RCC 7860 (cell line): ENCODE data around the gene CNPY4.
"Not testable (repeated sequence)": the region's sequence is repeated elsewhere in the genome, so short reads cannot be mapped to it uniquely, and the experiment has no call there.

Experiments used
- DNase-seq: peaks from one replicate; pipeline ENCODE4 v3.0.0-alpha.2; 2015; ENCODE audit warnings: low spot score
- FAIRE-seq: peaks from 2 replicates; lab custom pipeline; 2012; peaks lifted over from hg19 to GRCh38; lab: Jason Lieb, UNC

CNPY4 gene

GRCh38 chr7:100111914-100112313 is 7.5 kb upstream of the CNPY4 start:
- FAIRE-seq: no peak
- no peak for DNase-seq

- FAIRE-seq (no peak), DNase-seq (no peak)
Measured at GRCh38 chr7:100115026-100115425, 4.4 kb upstream of the CNPY4 start.

GRCh38 chr7:100118388-100119071 is 904 bp upstream of the CNPY4 start:
- DNase-seq: peak; percentile 34
- FAIRE-seq: no peak

GRCh38 chr7:100119970-100120732 is 717 bp downstream of the CNPY4 start:
- FAIRE-seq: no peak
- DNase-seq: peak; percentile 16

- DNase-seq (no peak), FAIRE-seq (no peak)
Measured at GRCh38 chr7:100120733-100121036, 1.3 kb downstream of the CNPY4 start.

GRCh38 chr7:100122067-100122466 is 2.6 kb downstream of the CNPY4 start:
- FAIRE-seq: no peak

GRCh38 chr7:100122568-100122967 is 3.1 kb downstream of the CNPY4 start:
- FAIRE-seq (no peak), DNase-seq (no peak)

More at GRCh38 chr7:100122067-100122466, 2.6 kb downstream of the CNPY4 start:
- DNase-seq: no peak

- no peak for DNase-seq
- FAIRE-seq: no peak
Measured at GRCh38 chr7:100124301-100125230, 5.1 kb downstream of the CNPY4 start.

GRCh38 chr7:100126239-100126930 is 7.0 kb downstream of the CNPY4 start:
- DNase-seq: no peak
- no peak for FAIRE-seq

GRCh38 chr7:100126931-100127865 is 7.8 kb downstream of the CNPY4 start, which contains the start of gene MBLAC1:
MBLAC1 (plus strand) TSS chr7:100126967; CDS start chr7:100127396, 429 bp downstream.
- DNase-seq (peak; percentile 86), FAIRE-seq (no peak)

- FAIRE-seq (no peak), DNase-seq (no peak)
Measured at GRCh38 chr7:100127866-100128636, 8.6 kb downstream of the CNPY4 start.

- no peak for DNase-seq
- no peak for FAIRE-seq
Measured at GRCh38 chr7:100128637-100128963, 9.2 kb downstream of the CNPY4 start.

GRCh38 chr7:100130220-100130607 is 10.8 kb downstream of the CNPY4 start:
- FAIRE-seq, DNase-seq: not testable (repeated sequence)

- DNase-seq: peak; percentile 26
- FAIRE-seq: peak; percentile 16
Measured at GRCh38 chr7:100130608-100131453, 11.4 kb downstream of the CNPY4 start.

- no peak for DNase-seq
- FAIRE-seq: no peak
Measured at GRCh38 chr7:100132126-100132525, 12.7 kb downstream of the CNPY4 start.

- DNase-seq (peak; percentile 55), FAIRE-seq (no peak)
Measured at GRCh38 chr7:100132697-100133151, 13.3 kb downstream of the CNPY4 start.

- DNase-seq (no peak), FAIRE-seq (no peak)
Measured at GRCh38 chr7:100137851-100138760, 18.7 kb downstream of the CNPY4 start.
